HG02938 (cell line): ENCODE results near the gene CCDC172.

Experiments used
- ATAC-seq: cut with Tn5 transposase; IDR thresholded peaks from one replicate; pipeline ENCODE4 v1.9.1; 2021; ENCODE audit warnings: mild to moderate bottlenecking, moderate library complexity; ENCODE audit not compliant: unreplicated experiment

The CCDC172 gene

GRCh38 chr10:116427671-116428070, 103.4 kb downstream of the CCDC172 start, which contains the start of gene PNLIPRP3:
Gene PNLIPRP3 (plus strand): TSS chr10:116427847. CDS start chr10:116428013, 166 bp downstream.
- ATAC-seq, result no peak

GRCh38 chr10:116429288-116429977, 105.2 kb downstream of the CCDC172 start:
- ATAC-seq, result no peak
